ENCODE measurements around the gene UBTD1. TPM values are rescaled to one million over a fixed set of nuclear protein-coding genes. Genes with fewer than 3 reads are reported as not detected.

UBTD1 gene
- total and polyA plus RNA-seq, 3 donors from 2014 or later = 74.1 to 143 (median 111) TPM

DNA sequence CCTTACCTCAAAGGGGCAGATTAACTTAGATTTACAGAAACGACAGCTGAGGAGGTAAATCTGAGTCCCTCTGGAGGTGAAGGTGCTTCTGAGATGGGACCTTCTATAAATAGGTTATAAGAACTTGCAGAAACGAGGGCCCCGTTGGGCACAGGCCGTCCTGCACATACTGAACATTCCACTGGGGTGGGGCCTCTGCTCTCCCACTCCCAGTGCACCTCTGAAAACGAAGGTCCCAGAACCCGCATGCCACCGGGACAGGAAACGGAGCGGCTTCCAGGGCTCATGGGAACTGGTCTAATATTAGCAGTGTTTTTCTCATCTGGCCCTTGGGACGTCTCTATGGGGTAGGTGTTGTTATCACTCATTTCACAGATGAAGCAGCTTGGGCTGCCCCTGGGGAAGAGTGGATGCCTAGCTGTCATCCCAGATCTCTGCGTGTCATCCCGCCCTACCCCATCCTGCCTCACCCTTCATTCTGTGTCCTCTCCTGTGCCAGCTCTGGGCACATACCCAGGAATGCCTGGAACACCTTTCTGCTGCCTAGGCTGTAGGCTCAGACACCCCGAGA, 110.4 kb downstream of the UBTD1 start:
- no peak for DNase-seq
- Histone ChIP-seq H3K27ac (no peak overlapping the region), H3K9me3 (no peaks in the 10 kb centered on the region), H3K4me3 (no peak overlapping the region), H3K27me3 (no peaks in the 10 kb centered on the region), H3K4me1 (no peaks in the 10 kb centered on the region), H3K36me3 (ENCODE audit: low read depth, missing control alignments) (no peaks in the 10 kb centered on the region)
- TF ChIP-seq, protein P1, sequence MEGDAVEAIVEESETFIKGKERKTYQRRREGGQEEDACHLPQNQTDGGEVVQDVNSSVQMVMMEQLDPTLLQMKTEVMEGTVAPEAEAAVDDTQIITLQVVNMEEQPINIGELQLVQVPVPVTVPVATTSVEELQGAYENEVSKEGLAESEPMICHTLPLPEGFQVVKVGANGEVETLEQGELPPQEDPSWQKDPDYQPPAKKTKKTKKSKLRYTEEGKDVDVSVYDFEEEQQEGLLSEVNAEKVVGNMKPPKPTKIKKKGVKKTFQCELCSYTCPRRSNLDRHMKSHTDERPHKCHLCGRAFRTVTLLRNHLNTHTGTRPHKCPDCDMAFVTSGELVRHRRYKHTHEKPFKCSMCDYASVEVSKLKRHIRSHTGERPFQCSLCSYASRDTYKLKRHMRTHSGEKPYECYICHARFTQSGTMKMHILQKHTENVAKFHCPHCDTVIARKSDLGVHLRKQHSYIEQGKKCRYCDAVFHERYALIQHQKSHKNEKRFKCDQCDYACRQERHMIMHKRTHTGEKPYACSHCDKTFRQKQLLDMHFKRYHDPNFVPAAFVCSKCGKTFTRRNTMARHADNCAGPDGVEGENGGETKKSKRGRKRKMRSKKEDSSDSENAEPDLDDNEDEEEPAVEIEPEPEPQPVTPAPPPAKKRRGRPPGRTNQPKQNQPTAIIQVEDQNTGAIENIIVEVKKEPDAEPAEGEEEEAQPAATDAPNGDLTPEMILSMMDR (IDR thresholded peaks at IDR 0.05) = no peak
- TF ChIP-seq POLR2A (IDR thresholded peaks at IDR 0.05) = no peak
- 81 to 83% methylated on average over 11 to 13 of the region's 13 CpGs for WGBS, 2 donors
- intact Hi-C loops (cut with DNase I; ENCODE audit: low total_unique reads) = no loop called here

DNA sequence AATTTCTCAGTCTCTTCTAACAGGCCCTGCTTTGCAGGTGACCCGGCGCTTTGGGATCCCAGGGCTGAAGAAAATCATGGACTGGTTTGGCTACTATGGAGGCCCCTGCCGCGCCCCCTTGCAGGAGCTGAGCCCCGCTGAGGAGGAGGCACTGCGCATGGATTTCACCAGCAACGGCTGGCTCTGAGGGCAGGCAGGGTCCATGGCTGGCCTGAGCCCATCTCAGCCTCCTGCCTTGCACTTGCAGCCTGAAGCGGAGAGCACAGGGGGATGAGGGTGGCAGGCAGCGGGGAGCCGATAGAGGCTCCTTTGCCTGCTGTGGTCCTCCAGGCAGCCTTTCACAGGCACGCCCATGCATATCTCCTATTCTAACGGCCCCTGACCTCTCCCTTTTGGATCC, 112.7 kb downstream of the UBTD1 start:
- no peaks in the 10 kb centered on the region for H3K36me3 ChIP-seq (ENCODE audit: low read depth, missing control alignments)
- H3K27ac ChIP-seq = no peak overlapping the region
- TF ChIP-seq POLR2A (IDR thresholded peaks at IDR 0.05) = no peak
- TF ChIP-seq, protein P1 (IDR thresholded peaks at IDR 0.05) = no peak
- H3K9me3 ChIP-seq = no peaks in the 10 kb centered on the region
- H3K4me3 ChIP-seq = no peak overlapping the region
- no peaks in the 10 kb centered on the region for H3K4me1 ChIP-seq
- no peak for DNase-seq
- 89 to 94% methylated on average over 6 to 12 of the region's 12 CpGs for WGBS, 2 donors
- intact Hi-C loops (cut with DNase I; ENCODE audit: low total_unique reads) = loop anchor here (5.0 kb wide), 1 partner anchor 34 kb away; no protein-coding TSS in a partner anchor
- H3K27me3 ChIP-seq = no peaks in the 10 kb centered on the region

DNA sequence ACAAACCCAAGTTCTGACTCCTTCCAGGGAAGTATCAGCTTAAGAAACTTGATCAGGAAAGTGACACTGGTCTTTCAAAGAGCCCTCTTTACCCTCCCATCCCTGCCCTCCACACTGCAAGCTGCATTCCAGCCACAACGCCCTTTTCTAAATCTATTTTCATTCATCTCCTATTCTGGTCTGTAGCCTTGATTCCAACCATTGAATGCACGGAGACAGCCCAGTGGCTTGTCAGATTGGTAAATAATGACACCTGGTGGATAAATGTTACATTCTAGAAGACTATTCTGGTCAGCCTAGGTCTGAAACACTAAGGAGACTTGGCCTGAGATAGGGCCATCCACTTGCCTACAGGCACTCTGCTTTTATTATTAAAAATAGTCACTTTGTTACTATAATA, 113.7 kb downstream of the UBTD1 start:
- H3K4me1 ChIP-seq = no peaks in the 10 kb centered on the region
- 38% methylated on average over 2 of the region's 2 CpGs for WGBS, 2 donors
- H3K36me3 ChIP-seq (ENCODE audit: low read depth, missing control alignments) = no peaks in the 10 kb centered on the region
- no peaks in the 10 kb centered on the region for H3K27me3 ChIP-seq
- H3K27ac ChIP-seq = no peak overlapping the region
- no peak for TF ChIP-seq POLR2A (IDR thresholded peaks at IDR 0.05)
- TF ChIP-seq, protein P1 (IDR thresholded peaks at IDR 0.05) = peak in 2 of 3 experiments; percentile 36 to 48
- H3K9me3 ChIP-seq = no peaks in the 10 kb centered on the region
- H3K4me3 ChIP-seq = no peak overlapping the region
- DNase-seq = no peak
- intact Hi-C loops (cut with DNase I; ENCODE audit: low total_unique reads) = loop anchor here (5.0 kb wide), 1 partner anchor 35 kb away; no protein-coding TSS in a partner anchor

DNA sequence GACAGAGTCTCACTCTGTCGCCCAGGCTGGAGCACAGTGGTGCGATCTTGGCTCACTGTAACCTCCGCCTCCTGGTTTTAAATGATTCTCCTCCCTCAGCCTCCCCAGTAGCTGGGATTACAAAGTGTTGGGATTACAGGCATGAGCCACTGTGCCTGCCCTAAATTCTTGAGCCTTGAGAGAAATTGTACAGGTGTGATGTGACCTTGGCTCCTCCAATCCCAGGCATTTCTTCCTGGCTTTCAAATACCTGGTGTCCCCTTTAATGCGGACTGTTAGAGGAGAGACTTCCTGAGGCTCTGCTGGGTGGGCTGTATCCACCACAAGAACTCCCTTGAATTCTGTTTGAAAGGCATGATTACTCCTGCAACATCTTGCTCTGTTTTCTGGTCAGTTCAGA, 119.6 kb downstream of the UBTD1 start:
- WGBS, 2 donors = 93% methylated on average over 4 of the region's 4 CpGs
- Histone ChIP-seq H3K27me3 (no peaks in the 10 kb centered on the region), H3K27ac (no peak overlapping the region), H3K4me3 (no peak overlapping the region), H3K9me3 (no peaks in the 10 kb centered on the region), H3K36me3 (ENCODE audit: low read depth, missing control alignments) (no peaks in the 10 kb centered on the region), H3K4me1 (no peaks in the 10 kb centered on the region)
- no peak for DNase-seq
- no peak for TF ChIP-seq POLR2A (IDR thresholded peaks at IDR 0.05)
- TF ChIP-seq, protein P1 (IDR thresholded peaks at IDR 0.05) = no peak
- intact Hi-C loops (cut with DNase I; ENCODE audit: low total_unique reads) = no loop called here

DNA sequence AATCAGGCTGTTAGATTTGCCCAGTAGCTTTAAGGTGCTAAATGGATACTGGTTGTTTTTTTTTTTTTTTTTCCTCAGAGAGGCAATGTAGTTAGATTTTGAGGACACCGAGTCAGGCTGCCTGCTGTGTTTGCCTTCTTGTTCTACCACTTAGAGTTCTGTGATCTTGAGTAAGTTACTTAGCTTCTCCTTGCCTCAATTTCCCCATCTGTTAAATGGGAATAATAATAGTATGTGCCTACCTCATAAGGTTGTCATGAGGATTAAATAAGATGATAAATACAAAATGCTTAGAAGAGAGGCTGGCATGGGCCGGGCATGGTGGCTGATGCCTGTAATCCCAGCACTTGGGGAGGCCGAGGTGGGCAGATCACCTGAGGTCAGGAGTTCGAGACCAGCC, 120.0 kb downstream of the UBTD1 start:
- no peaks in the 10 kb centered on the region for H3K9me3 ChIP-seq
- no peaks in the 10 kb centered on the region for H3K4me1 ChIP-seq
- no peak overlapping the region for H3K4me3 ChIP-seq
- no peak for DNase-seq
- H3K27ac ChIP-seq = no peak overlapping the region
- intact Hi-C loops (cut with DNase I; ENCODE audit: low total_unique reads) = no loop called here
- TF ChIP-seq POLR2A (IDR thresholded peaks at IDR 0.05) = no peak
- TF ChIP-seq, protein P1 (IDR thresholded peaks at IDR 0.05) = no peak
- H3K27me3 ChIP-seq = no peaks in the 10 kb centered on the region
- H3K36me3 ChIP-seq (ENCODE audit: low read depth, missing control alignments) = no peaks in the 10 kb centered on the region
- WGBS, 2 donors = 97% methylated on average over 4 of the region's 4 CpGs
